ENCODE data around the gene ACAP2.
A peak's percentile ranks its signal among the peaks of the same experiment; 100 is the strongest.

Gene ACAP2

DNA sequence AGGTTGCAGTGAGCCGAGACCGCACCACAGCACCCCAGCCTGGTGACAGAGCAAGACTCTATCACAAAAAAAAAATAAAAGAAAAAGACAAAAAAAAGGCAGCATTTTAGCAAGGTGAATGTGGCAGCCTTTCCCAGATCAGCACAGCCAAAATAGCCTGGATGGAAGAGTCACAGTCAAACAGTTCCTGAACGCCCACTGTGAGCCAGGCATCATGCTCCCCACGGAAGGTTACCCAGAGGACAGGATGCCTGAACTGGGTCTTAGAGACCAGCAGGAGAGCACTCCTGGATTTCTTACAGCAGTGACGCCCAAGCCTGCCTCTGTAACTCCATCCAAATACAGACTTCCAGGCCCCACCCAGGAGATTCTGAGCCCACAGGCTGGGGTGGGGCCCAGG is 176.4 kb downstream of the ACAP2 start:
- H3K27me3 ChIP-seq, result no peaks in the 10 kb centered on the region
- TF ChIP-seq, protein P1, sequence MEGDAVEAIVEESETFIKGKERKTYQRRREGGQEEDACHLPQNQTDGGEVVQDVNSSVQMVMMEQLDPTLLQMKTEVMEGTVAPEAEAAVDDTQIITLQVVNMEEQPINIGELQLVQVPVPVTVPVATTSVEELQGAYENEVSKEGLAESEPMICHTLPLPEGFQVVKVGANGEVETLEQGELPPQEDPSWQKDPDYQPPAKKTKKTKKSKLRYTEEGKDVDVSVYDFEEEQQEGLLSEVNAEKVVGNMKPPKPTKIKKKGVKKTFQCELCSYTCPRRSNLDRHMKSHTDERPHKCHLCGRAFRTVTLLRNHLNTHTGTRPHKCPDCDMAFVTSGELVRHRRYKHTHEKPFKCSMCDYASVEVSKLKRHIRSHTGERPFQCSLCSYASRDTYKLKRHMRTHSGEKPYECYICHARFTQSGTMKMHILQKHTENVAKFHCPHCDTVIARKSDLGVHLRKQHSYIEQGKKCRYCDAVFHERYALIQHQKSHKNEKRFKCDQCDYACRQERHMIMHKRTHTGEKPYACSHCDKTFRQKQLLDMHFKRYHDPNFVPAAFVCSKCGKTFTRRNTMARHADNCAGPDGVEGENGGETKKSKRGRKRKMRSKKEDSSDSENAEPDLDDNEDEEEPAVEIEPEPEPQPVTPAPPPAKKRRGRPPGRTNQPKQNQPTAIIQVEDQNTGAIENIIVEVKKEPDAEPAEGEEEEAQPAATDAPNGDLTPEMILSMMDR (IDR thresholded peaks at IDR 0.05), result no peak
- no peaks in the 10 kb centered on the region for H3K9me3 ChIP-seq

DNA sequence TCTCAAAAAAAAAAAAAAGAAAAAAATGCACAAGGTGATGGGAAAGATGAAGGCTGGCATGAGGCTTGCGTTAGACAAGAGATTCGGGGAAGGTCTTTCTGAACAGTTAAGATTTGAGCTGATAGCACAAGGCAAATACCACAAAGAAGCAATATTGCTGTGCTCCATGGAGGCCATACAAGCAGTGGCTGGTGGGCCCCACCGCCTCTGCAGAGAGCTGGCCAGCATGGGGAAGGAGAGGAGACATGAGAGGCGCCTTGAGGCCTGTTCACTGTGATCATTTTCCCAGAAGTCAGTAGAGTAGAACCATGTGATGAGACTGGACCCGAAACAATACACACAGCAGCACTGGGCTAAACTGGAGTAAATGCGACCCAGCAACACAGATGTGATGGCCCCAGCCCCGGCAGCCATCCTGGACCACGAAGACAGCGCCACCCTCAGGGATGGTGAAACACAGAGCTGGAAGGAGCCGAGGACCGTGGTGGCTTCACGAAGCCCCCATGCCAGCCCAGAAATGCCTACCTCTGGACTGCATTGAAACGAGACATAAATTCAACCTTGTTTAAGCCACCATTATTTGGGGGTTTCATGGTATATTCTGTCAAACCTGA is 177.3 kb downstream of the ACAP2 start:
- Histone ChIP-seq H3K9me3 (no peaks in the 10 kb centered on the region), H3K27ac (no peak overlapping the region)
- TF ChIP-seq, protein P1 (IDR thresholded peaks at IDR 0.05), result no peak

More for the DNA sequence above, 176.4 kb downstream of the ACAP2 start:
- Histone ChIP-seq H3K4me3 (ENCODE audit: low read depth in 1 of 2, low read length in 1 of 2) (no peak overlapping the region), H3K36me3 (no peaks in the 10 kb centered on the region), H3K4me1 (ENCODE audit: control insufficient read depth in 1 of 2, insufficient read depth in 1 of 2, low read depth in 1 of 2, low read length in 1 of 2) (peaks cover 51 to 55% of the 10 kb centered on the region in 2 experiments), H3K27ac (no peak overlapping the region)

DNA sequence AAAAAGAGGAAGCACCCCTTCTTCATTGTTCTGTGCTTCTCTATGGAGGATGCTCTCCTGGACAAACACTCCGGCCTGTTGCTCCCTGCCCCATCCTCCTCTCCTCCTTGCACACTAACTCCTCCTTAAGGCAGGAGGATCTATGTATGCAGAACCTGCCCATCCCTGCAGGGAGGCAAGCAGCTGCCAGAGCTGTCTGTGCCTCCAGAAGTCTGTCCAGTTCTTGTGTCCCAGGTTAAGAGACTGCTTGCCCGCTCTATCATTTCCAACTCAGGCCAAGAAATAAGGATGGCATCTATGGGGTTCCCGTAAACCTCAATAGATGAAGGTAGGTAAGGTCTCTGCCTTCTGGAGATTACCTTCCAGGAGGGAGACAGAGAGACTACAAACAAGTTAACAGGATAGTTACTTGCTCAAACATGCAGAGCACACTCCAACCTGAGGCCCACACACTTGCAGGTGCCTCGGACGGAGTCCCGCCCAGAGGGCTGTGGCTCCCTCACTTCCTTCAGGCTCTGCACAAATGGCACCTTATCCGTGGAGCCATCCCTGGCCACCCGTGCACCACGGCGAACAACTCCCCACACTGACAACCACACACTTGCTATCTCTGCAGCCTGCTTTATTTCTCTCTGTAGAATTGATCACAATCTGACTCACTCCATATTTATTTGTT is 178.8 kb downstream of the ACAP2 start:
- Histone ChIP-seq H3K4me3 (ENCODE audit: low read depth in 1 of 2, low read length in 1 of 2) (peak overlapping the region in 1 of 2 experiments; percentile 41), H3K27me3 (no peaks in the 10 kb centered on the region), H3K36me3 (no peaks in the 10 kb centered on the region), H3K27ac (peak overlapping the region; percentile 75), H3K9me3 (no peaks in the 10 kb centered on the region), H3K4me1 (ENCODE audit: control insufficient read depth in 1 of 2, insufficient read depth in 1 of 2, low read depth in 1 of 2, low read length in 1 of 2) (peaks cover 53 to 55% of the 10 kb centered on the region in 2 experiments)
- TF ChIP-seq, protein P1 (IDR thresholded peaks at IDR 0.05), result no peak

More for the DNA sequence above, 177.3 kb downstream of the ACAP2 start:
- Histone ChIP-seq H3K4me1 (ENCODE audit: control insufficient read depth in 1 of 2, insufficient read depth in 1 of 2, low read depth in 1 of 2, low read length in 1 of 2) (peaks cover 58 to 59% of the 10 kb centered on the region in 2 experiments), H3K4me3 (ENCODE audit: low read depth in 1 of 2, low read length in 1 of 2) (no peak overlapping the region), H3K36me3 (no peaks in the 10 kb centered on the region), H3K27me3 (no peaks in the 10 kb centered on the region)

DNA sequence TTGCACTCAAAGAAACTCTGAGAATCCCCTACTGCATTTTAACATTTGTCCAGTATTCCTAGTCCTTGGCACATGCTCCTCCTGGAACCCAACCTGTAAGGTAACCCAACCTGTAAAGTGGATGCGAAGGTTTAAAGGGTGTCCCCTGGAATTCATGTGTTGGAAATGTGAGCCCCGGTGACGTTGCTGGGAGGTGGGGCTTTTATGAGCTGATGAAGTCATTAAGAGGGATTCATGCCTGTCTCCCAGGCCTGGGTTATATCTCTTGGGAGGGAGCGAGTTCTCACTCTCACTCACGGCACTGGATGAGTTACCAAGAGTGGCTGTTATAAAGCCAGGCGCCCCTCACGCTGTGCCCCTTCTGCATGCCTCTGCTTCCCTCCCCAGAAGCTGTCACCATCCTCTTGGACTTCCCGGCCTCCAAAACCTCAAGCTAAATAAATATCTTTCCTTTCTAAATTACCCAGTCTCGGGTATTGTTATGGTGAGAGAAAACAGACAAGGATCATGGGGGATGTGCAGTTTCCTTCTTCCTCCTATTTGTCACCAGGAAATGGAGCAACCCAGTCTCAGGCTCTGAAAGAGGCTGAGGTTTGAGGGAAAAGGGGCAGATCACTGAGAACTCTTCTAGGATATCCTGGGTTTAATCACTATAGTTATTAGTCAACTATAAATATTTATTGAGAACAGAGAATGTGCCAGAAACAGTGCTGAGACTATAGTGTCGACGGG is 179.5 kb downstream of the ACAP2 start:
- Histone ChIP-seq H3K27ac (peak overlapping the region; percentile 75), H3K9me3 (no peaks in the 10 kb centered on the region), H3K4me1 (ENCODE audit: control insufficient read depth in 1 of 2, insufficient read depth in 1 of 2, low read depth in 1 of 2, low read length in 1 of 2) (peaks cover 59 to 61% of the 10 kb centered on the region in 2 experiments), H3K27me3 (no peaks in the 10 kb centered on the region), H3K4me3 (ENCODE audit: low read depth in 1 of 2, low read length in 1 of 2) (peak overlapping the region; percentile 28 to 41), H3K36me3 (no peaks in the 10 kb centered on the region)
- TF ChIP-seq, protein P1 (IDR thresholded peaks at IDR 0.05), result no peak

DNA sequence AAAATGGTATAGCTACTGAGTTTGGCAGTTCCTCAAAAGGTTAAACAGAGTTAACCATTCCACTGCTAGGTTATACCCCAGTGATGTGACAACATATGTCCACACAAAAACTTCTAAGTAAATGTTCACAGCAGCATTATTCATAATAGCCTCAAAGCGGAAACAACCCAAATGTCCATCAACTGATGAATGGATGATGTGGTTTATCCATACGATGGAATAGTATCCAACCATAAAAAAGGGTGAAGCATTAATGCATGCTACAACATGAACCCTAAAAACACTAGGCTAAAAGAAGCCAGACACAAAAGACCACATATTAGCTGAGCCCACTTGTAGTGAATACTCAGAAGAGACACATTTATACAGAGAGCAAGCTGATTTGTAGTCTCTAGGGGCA is 180.9 kb downstream of the ACAP2 start:
- H3K27me3 ChIP-seq, result no peaks in the 10 kb centered on the region
- no peaks in the 10 kb centered on the region for H3K36me3 ChIP-seq
- H3K9me3 ChIP-seq, result no peaks in the 10 kb centered on the region
- H3K4me1 ChIP-seq (ENCODE audit: control insufficient read depth in 1 of 2, insufficient read depth in 1 of 2, low read depth in 1 of 2, low read length in 1 of 2), result peaks cover 66 to 67% of the 10 kb centered on the region in 2 experiments
- H3K4me3 ChIP-seq (ENCODE audit: low read depth in 1 of 2, low read length in 1 of 2), result no peak overlapping the region
- peak overlapping the region; percentile 97 for H3K27ac ChIP-seq
- TF ChIP-seq, protein P1 (IDR thresholded peaks at IDR 0.05), result no peak
